Stimulated activated CD4-positive, alpha-beta T cell treated with anti-CD3 and anti-CD28 coated beads, Interleukin-1b, Interleukin-23, amount 100 ng/mL, for 4 hours (primary cell): ENCODE results near the gene NR1I3.
"Not testable (repeated sequence)": the region's sequence is repeated elsewhere in the genome, so short reads cannot be mapped to it uniquely, and the experiment has no call there.

ENCODE experiments used
- DNase-seq, 2 donors: peaks; one replicate each; pipeline ENCODE4 v3.0.0-alpha.2; 2020; ENCODE audit warnings: low read depth in 2 of 2

Gene NR1I3

GRCh38 chr1:161238039-161238473 is at the start of gene NR1I3:
Gene NR1I3 (minus strand): TSS chr1:161238203. CDS start chr1:161236565, 1,638 bp downstream.
- no peak for DNase-seq

GRCh38 chr1:161287482-161288054 is 49.6 kb upstream of the NR1I3 start:
- DNase-seq = no peak

GRCh38 chr1:161285521-161285920 is 47.5 kb upstream of the NR1I3 start:
- no peak for DNase-seq

DNA sequence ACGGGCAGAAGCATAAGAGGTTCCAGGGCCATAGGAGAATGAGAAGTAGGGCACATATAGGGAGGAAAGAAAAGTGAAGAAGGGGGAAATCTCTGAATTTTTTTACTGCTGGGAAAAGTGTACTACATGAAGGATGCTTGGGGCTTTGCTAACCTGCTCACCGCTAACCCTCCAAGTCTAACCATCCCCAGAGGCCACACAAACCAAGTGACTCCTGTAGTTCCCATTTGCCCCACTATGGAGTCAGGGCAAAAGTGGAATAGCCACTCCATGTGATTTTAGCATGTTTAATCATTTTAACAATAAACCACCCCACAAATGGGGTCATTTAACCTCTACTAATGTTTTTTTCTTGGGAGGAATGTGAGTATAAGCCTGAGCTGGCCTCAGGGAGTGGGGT is 47.1 kb upstream of the NR1I3 start:
- DNase-seq = no peak

DNA sequence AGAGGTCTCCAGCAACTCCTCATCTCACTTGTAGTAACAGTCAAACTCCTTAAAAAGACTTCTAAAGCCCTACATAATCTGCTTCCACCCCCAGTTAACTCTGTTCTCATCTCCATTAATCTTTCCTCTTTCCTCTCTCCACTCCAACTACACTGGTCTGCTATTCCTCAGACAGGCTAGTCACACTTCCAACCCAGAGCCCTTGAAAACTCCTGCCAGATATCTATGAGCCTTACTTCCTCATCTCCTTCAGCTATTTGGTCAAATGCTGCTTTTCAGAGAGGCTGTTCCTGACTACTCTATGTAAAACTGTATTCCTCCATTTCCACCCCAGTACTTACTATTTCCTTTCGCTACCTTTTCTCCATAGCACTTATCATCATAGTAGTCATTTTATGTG is 45.0 kb upstream of the NR1I3 start:
- DNase-seq = no peak

DNA sequence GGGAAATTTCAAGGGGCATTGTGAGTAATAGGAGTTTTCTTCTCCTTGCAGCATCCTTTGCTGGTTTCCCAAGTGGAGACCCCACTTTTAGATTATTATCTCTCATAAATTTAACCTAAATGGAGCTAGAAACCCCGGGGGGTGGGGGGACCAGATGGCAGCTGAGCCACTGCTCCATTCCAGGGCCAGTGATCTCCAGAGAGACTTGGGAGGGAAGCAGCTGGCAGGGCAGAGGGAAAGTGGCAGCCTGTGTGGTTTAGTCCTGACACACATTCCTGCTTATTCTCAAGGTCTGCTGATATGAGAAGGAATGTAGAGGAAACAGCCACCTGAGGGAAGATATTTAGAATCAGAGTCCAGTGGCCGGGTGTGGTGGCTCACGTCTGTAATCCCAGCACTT is 36.9 kb upstream of the NR1I3 start:
- no peak for DNase-seq

DNA sequence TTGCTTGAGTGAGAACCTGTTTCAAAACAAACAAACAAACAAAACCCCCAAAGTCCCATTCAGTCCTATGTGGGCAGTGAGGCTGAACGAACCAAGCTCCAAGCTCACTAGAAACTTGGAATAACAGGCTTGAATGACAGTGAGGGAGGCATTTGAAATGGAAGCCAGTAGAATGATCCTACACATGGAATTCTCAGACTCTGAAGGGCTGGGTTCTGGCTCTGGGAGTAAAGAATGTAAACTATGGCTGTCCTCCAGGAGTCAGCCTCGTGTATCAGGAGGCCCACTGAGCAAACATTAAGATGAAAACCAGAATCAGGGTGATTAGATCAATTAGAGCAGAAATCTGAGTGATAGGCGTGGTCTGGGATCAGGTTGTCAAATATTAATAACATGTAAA is 35.4 kb upstream of the NR1I3 start:
- no peak for DNase-seq

GRCh38 chr1:161267321-161267720 is 29.3 kb upstream of the NR1I3 start:
- DNase-seq = no peak

- no peak for DNase-seq
These were observed 28.8 kb upstream of the NR1I3 start for GRCh38 chr1:161266836-161267235.

- DNase-seq = no peak
These were observed 28.2 kb upstream of the NR1I3 start for GRCh38 chr1:161266202-161266601.

DNA sequence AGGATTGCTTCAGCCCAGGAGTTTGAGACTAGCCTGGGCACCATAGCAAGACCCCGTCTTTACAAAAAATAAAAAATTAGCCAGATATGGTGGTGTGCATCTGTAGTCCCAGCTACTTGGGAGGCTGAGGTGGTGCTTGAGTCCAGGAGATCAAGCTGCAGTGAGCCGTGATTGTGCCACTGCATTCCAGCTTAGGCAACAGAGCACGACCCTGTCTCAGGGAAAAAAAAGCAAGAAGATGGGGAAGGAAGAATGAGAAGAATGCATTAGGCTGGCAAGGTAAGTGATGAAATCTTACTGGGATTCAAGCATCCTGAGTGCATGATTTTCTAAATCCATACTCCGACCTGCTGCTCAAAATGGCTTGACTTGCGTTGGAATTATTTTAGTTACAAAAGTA is 27.3 kb upstream of the NR1I3 start:
- no peak for DNase-seq

- no peak for DNase-seq
These were observed 23.5 kb upstream of the NR1I3 start for GRCh38 chr1:161261261-161262235.

- DNase-seq = no peak
These were observed 22.6 kb upstream of the NR1I3 start for GRCh38 chr1:161260376-161261260.

GRCh38 chr1:161259765-161260164 is 21.8 kb upstream of the NR1I3 start:
- DNase-seq = no peak

DNA sequence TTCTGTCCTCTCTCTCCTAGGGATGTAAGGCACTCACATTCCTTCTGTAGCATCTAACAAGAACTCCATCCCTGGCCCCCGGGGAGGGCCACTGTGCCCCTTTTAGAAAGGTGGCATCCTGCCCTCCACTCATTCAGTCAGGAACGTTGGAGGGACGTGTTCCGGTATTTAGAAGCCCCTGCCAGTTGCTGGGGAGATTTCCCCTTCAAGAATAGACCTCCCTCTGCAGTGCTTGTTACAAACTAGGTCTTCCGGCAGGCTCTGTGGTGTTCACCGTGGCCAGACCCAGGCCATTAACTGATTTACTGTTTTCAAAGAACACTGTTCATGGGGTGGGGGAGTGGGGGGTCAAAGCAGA is 21.3 kb upstream of the NR1I3 start:
- DNase-seq = no peak

DNA sequence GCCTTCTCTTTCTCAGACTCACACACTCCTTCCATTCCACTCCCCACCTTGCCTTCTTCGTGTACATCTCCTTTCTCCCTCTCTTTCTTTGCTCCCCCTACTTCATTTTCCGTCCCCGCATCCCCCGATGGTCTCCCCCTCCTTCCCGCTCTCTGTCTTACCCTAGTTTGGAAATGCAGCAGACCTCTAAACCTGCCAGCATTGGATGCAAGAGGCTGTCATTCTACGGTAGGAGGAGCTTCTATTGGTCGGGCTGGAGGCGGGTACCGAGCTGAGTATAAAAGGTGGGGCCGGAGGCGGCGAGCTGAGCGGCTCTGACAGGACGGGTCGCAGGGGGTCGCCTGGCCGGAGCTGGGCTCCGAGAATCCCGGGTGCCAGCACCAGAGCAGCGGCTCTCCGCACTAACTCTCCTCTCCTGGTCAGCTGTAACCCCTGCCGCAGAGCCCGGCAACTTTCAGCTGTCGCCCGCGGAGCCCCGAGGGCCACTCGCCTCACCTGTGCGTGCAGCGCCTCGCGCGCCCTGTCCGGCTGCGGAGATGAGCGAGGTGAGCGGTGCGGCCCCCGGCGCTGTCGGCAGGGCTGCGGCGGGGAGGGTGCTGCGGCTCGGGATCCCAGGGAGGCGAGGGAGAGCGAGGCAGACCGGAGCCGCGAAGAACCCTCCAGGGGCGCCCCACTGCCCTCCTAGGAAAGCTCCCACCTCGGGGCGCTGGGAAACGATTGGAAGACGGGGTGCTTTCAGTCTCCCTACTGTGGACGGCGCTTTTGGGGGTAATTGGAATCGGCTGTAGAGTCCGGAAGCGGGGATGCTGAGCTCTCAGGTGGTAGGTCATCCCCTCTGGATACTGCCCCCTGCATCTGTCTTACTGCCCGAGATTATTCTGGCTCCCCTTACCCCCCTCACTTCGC is 20.7 kb upstream of the NR1I3 start, which contains the start of gene PCP4L1:
Gene PCP4L1 (plus strand): TSS at position 307 of the 906 bp plus-strand sequence. CDS start 230 bp downstream, at position 537.
- peak in 1 of 2 donors; percentile 29 for DNase-seq

- DNase-seq = not testable (repeated sequence)
These were observed 19.1 kb upstream of the NR1I3 start for GRCh38 chr1:161257109-161257508.

DNA sequence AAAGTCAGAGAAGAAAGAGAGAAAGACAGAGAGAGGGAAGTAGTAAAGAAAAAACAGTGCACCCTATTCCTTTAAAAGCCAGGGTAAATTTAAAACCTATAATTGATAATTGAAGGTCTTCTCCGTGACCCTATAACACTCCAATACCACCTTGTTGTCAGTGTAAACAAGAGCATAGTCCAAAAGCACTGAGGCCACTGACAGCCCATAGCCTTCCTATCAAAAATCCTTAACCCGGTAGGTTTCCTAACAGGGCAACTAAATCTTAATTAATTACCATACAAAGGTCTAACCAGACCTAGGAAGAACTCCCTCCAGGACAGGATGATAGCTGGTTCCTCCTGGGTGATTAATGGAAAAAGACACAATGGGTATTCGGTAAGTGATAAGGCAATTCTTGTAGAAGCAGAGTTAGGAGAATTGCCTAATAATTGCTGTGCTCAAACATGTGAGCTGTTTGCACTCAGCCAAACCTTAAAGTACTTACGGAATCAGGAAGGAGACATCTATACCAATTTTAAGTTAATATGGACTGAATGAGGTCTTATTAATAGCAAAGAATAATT is 18.0 kb upstream of the NR1I3 start:
- not testable (repeated sequence) for DNase-seq

DNA sequence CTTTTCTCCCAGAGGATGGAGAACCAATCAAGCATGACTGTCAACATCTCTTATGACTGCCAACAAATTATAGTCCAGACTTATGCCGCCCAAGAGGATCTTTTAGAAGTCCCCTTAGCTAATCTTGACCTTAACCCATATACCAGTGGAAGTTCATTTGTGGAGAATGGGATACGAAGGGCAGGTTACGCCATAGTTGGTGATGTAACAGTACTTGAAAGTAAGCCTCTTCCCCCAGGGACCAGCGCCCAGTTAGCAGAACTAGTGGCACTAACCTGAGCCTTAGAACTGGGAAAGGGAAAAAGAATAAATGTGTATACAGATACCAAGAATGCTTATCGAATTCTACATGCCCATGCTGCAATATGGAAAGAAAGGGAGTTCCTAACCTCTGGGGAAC is 17.3 kb upstream of the NR1I3 start:
- DNase-seq = not testable (repeated sequence)

GRCh38 chr1:161251579-161251978 is 13.6 kb upstream of the NR1I3 start:
- no peak for DNase-seq

DNA sequence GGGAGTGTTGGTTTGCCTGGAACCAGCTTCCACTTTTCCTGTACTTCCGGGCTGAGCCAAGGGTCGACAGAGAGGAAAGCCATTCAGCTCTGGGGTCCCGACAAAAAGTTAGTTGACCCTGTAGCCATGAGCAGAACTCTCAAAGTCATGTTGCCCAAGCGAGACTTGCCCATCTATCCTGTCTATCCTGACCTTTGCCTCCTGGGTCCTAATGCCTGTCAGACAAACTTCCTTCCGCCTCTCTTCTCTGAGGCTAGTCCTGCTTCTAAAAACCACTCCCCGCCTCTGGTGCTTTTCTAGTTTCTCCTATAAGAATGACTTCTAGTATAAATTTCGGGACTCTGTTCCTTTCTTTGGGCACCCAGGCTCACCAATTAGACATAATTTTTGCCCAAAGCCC is 12.8 kb upstream of the NR1I3 start:
- no peak for DNase-seq
